Natural killer cell (primary cell): ENCODE results near the gene CCDC73. TPM values are rescaled to one million over a fixed set of nuclear protein-coding genes. Genes with fewer than 3 reads are reported as not detected.

ENCODE experiments used
- ATAC-seq, 3 donors: fragments of 150-1000 bp in 2 of 3; fragments of 200-7000 bp in 1 of 3; cut with Tn5 transposase; 1 replicate in 1 of 3; 2 replicates in 2 of 3; pipeline ENCODE4 v1.10.0; 2021; ENCODE audit warnings: mild to moderate bottlenecking in 2 of 3, moderate library complexity in 2 of 3
- DNase-seq, 2 donors: peaks; one replicate each; pipeline versions ENCODE4 v3.0.0 to v3.0.0-alpha.2; 2013 to 2021; ENCODE audit warnings: mixed read lengths in 1 of 2
- H3K27ac ChIP-seq: one replicate; pipeline ENCODE4 v1.5.1; 2013; ENCODE audit warnings: mild to moderate bottlenecking, low read length
- H3K27me3 ChIP-seq: one replicate; pipeline ENCODE4 v1.6.1; 2013; ENCODE audit warnings: low read length; ENCODE audit not compliant: control insufficient read depth, insufficient read depth
- H3K36me3 ChIP-seq: one replicate; pipeline ENCODE4 v1.6.1; 2013; ENCODE audit warnings: low read length; ENCODE audit not compliant: control insufficient read depth, insufficient read depth
- H3K4me1 ChIP-seq: one replicate; pipeline ENCODE4 v1.6.1; 2013; ENCODE audit warnings: low read length; ENCODE audit not compliant: control insufficient read depth, insufficient read depth
- H3K4me3 ChIP-seq: one replicate; pipeline ENCODE4 v1.5.1; 2013; ENCODE audit warnings: low read length
- H3K9me3 ChIP-seq: one replicate; pipeline ENCODE4 v1.6.1; 2013; ENCODE audit warnings: low read length; ENCODE audit not compliant: control insufficient read depth, insufficient read depth
- H3K27ac Mint-ChIP-seq, 2 donors: one replicate each; pipeline ENCODE4 v1.8.0; 2022; ENCODE audit warnings: mild to moderate bottlenecking in 2 of 2, mixed read lengths in 2 of 2, moderate library complexity in 1 of 2
- H3K27me3 Mint-ChIP-seq, 2 donors: one replicate each; pipeline ENCODE4 v1.8.0; 2022; ENCODE audit warnings: low read depth in 2 of 2, mixed read lengths in 2 of 2
- H3K36me3 Mint-ChIP-seq: one replicate; pipeline ENCODE4 v1.8.0; 2022; ENCODE audit warnings: mixed read lengths
- H3K4me1 Mint-ChIP-seq, 2 donors: one replicate each; pipeline ENCODE4 v1.8.0; 2022; ENCODE audit warnings: mixed read lengths in 2 of 2
- H3K4me3 Mint-ChIP-seq: one replicate; pipeline ENCODE4 v1.8.0; 2022; ENCODE audit warnings: mild to moderate bottlenecking, moderate library complexity, mixed read lengths
- H3K9me3 Mint-ChIP-seq, 2 donors: one replicate each; pipeline ENCODE4 v1.8.0; 2022; ENCODE audit warnings: mixed read lengths in 2 of 2
- WGBS: methylation state at CpG from one replicate; pipeline ENCODE4 v1.1.7; 2013; ENCODE audit warnings: missing lambda C conversion rate; ENCODE audit not compliant: insufficient coverage; 5-methylcytosine and 5-hydroxymethylcytosine counted together
- intact Hi-C: fragments of 100-400 bp; cut with micrococcal nuclease; formaldehyde crosslinking; loops from one replicate; pipeline ENCODE4 v1.14.2; 2022
- total RNA-seq, 4 donors: library from RNA; stranded (reverse); fragments of 120-200 nt in 1 of 4; gene quantifications; one replicate each; pipeline versions ENCODE4 v1.2.3 to v1.2.4, GENCODE V29; 2013 to 2022
- TF ChIP-seq, protein P1 (sequence below): fragments of 200-600 bp; IDR thresholded peaks from one replicate; pipeline ENCODE4 v1.8.0; 2022; ENCODE audit warnings: antibody characterized with exemption

The CCDC73 gene
- total RNA-seq, 3 donors from 2014 or later (not counting 1 experiment from before 2014, with no cell fraction given) = not detected

DNA sequence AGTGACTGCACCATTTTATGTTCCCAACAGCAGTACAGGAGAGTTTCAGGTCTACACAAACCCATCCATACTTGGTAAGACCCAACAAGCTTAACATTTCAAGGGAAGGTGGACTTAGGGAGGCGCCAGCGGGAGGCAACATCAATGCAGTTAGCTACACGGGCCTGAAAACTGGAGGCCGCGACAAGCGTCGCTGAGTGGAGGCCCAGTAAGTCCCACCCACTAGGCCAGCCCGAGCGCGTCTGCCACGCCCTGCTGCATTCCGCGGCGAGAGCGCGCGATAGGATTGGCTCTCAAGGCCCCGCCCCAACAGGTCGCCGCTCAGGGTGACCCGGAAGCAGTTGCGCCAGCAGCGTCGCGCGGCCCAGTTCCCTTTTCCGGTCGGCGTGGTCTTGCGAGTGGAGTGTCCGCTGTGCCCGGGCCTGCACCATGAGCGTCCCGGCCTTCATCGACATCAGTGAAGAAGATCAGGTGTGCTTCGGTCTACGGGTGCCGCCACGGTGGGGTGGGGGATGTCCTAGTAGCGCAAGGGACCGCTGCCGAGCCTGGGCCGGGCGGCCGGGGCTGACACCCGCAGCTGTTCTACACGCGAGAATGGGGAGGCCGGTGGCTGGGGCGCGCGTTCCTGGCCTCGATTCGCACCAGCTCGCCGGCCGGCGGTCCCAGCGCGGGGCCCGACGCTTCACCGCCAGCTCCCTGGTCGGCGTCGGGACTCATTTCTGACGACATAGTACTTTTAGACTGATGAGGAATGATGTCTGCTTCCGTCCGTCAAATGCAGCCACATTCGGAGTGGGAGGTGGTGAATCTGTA, 210.8 kb downstream of the CCDC73 start, which contains the start of gene EIF3M:
EIF3M (plus strand) TSS at position 373 of the 813 bp plus-strand sequence; CDS start at position 430, 57 bp downstream.
- under 1% methylated on average over 70 of the region's 70 CpGs for WGBS
- Histone ChIP-seq H3K9me3 (no peaks in the 10 kb centered on the region), H3K27me3 (no peaks in the 10 kb centered on the region), H3K27ac (peak within 1 kb of the TSS; percentile 75), H3K4me3 (peak within 1 kb of the TSS; percentile 89), H3K4me1 (peaks cover 12% of the 10 kb centered on the region), H3K36me3 (peaks cover under 1% of the 10 kb centered on the region)
- intact Hi-C loops = loop anchor here (5.0 kb wide), 2 partner anchors 1076 to 1216 kb away; partner anchors contain the start of genes DCDC1, DNAJC24, ELP4 and IMMP1L
- Mint-ChIP-seq H3K9me3 (no peaks in the 10 kb centered on the region), H3K27me3 (no peaks in the 10 kb centered on the region), H3K27ac (peak within 1 kb of the TSS; percentile 94 to 98), H3K4me1 (peaks cover 33 to 45% of the 10 kb centered on the region in 2 donors), H3K36me3 (no peaks in the 10 kb centered on the region), H3K4me3 (peak within 1 kb of the TSS; percentile 98)
- peak; percentile 98 to 99 (median 98) for ATAC-seq
- peak; percentile 93 to 98 for DNase-seq
- TF ChIP-seq, protein P1, sequence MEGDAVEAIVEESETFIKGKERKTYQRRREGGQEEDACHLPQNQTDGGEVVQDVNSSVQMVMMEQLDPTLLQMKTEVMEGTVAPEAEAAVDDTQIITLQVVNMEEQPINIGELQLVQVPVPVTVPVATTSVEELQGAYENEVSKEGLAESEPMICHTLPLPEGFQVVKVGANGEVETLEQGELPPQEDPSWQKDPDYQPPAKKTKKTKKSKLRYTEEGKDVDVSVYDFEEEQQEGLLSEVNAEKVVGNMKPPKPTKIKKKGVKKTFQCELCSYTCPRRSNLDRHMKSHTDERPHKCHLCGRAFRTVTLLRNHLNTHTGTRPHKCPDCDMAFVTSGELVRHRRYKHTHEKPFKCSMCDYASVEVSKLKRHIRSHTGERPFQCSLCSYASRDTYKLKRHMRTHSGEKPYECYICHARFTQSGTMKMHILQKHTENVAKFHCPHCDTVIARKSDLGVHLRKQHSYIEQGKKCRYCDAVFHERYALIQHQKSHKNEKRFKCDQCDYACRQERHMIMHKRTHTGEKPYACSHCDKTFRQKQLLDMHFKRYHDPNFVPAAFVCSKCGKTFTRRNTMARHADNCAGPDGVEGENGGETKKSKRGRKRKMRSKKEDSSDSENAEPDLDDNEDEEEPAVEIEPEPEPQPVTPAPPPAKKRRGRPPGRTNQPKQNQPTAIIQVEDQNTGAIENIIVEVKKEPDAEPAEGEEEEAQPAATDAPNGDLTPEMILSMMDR = no peak

DNA sequence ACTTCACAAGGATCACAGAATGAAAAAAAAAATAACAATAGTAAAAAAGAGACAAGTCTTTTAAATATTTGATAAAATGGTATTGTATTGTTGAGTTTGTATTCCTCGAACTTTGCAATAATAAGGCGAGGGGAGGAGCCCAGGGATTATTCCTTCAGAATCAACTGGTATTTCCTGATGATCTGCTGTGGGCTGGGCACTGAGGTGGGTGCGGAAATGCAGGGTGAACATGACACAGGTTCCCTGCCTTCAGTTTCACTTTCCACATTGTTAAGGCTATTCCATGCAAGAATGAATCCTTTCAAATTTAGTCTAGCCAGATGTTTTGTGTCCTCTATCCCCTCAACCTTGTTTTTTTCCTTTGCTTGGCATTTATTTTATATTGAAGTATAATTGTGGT, 212.9 kb downstream of the CCDC73 start:
- no peaks in the 10 kb centered on the region for H3K27me3 ChIP-seq
- no peaks in the 10 kb centered on the region for H3K36me3 Mint-ChIP-seq
- H3K27me3 Mint-ChIP-seq = no peaks in the 10 kb centered on the region
- TF ChIP-seq, protein P1 = no peak
- H3K4me1 ChIP-seq = peaks cover 12% of the 10 kb centered on the region
- H3K27ac ChIP-seq = no peak overlapping the region
- no peaks in the 10 kb centered on the region for H3K9me3 ChIP-seq
- H3K4me3 ChIP-seq = no peak overlapping the region
- no peaks in the 10 kb centered on the region for H3K9me3 Mint-ChIP-seq
- H3K4me3 Mint-ChIP-seq = peak overlapping the region; percentile 25
- intact Hi-C loops = loop anchor here (5.0 kb wide), 2 partner anchors 1074 to 1214 kb away; partner anchors contain the start of genes DCDC1, DNAJC24, ELP4 and IMMP1L
- 91% methylated on average over 3 of the region's 3 CpGs for WGBS
- no peak overlapping the region for H3K27ac Mint-ChIP-seq
- no peak for ATAC-seq
- DNase-seq = no peak
- H3K36me3 ChIP-seq = no peaks in the 10 kb centered on the region
- H3K4me1 Mint-ChIP-seq = peaks cover 29 to 33% of the 10 kb centered on the region in 2 donors

DNA sequence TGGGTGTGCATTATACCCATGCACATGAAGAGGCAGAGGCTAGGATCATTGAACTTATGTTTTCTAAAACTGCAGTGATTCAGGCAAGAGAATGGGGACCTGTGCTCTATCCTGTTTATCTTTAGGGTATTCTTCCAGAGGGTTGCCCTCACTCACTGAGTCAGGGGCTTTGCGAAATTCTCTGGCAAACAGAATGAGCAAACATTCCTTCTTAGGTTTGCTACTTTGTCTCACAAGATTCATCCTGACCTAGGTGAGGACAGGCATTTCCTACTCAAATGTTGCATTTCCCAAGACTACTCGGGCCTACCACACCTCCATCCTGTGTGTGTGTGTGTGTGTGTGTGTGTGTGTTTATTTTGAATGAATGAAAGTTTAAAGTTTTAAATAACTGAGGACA, 213.5 kb downstream of the CCDC73 start:
- Histone ChIP-seq H3K4me1 (peaks cover 12% of the 10 kb centered on the region), H3K27me3 (no peaks in the 10 kb centered on the region), H3K36me3 (no peaks in the 10 kb centered on the region), H3K4me3 (no peak overlapping the region), H3K27ac (no peak overlapping the region), H3K9me3 (no peaks in the 10 kb centered on the region)
- no peaks in the 10 kb centered on the region for H3K27me3 Mint-ChIP-seq
- H3K4me3 Mint-ChIP-seq = no peak overlapping the region
- intact Hi-C loops = loop anchor here (5.0 kb wide), 2 partner anchors 1074 to 1214 kb away; partner anchors contain the start of genes DCDC1, DNAJC24, ELP4 and IMMP1L
- no peaks in the 10 kb centered on the region for H3K9me3 Mint-ChIP-seq
- peaks cover 27 to 29% of the 10 kb centered on the region in 2 donors for H3K4me1 Mint-ChIP-seq
- DNase-seq = no peak
- WGBS = 100% methylated on average over 1 of the region's 2 CpGs
- no peak for ATAC-seq
- no peaks in the 10 kb centered on the region for H3K36me3 Mint-ChIP-seq
- TF ChIP-seq, protein P1 = no peak
- no peak overlapping the region for H3K27ac Mint-ChIP-seq
